Stimulated activated CD4-positive, alpha-beta T cell treated with anti-CD3 and anti-CD28 coated beads, Interleukin-1b, Interleukin-23, amount 100 ng/mL, for 1 hour (primary cell): ENCODE measurements around the gene DCAF8L1.
"Not testable (repeated sequence)": the region's sequence is repeated elsewhere in the genome, so short reads cannot be mapped to it uniquely, and the experiment has no call there.

Source experiments
- DNase-seq, 2 donors: peaks; one replicate each; pipeline ENCODE4 v3.0.0-alpha.2; 2020; ENCODE audit warnings: low read depth in 2 of 2

Gene DCAF8L1

DNA sequence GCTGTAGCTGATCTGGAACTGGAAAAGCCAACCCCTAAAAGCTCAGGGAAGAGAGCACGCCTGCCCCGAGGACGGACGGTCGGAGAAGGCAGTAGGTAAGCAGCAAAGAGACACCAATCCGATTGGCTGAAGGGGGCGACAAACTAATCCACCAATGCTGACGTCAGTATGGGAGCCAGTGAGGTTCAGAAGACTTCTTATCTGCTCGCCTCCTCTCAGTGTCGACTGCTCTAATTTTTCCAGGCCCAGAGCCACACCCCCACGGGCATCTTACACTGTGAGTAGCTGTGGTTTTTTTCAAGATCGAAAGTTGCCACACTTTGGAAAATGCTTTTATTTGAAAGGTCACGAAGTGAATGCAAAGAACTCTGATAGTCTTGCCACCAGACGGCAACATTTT is at the start of gene DCAF8L1:
Gene DCAF8L1, minus strand, starts transcription at position 101 of the 400 bp plus-strand sequence. CDS start 115 bp downstream, outside the sequence.
- no peak for DNase-seq

DNA sequence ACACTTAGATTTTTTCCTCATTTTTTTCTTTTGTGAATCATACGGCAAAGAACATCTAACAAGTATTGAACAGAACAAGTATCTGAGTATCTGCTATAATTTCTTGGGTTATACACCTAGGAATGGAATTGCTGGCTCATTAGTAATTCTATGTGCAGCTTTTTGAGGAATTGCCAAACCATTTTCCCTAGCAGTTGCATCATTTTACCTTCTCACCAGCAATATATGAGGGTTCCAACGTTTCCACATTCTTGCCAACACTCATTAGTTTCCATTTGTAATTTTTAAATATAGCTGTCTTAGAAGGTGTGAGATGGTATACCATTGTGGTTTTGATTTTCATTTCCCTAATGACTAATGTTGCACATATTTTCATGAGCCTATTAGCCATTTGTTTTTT is 41.1 kb upstream of the DCAF8L1 start:
- no peak for DNase-seq

DNA sequence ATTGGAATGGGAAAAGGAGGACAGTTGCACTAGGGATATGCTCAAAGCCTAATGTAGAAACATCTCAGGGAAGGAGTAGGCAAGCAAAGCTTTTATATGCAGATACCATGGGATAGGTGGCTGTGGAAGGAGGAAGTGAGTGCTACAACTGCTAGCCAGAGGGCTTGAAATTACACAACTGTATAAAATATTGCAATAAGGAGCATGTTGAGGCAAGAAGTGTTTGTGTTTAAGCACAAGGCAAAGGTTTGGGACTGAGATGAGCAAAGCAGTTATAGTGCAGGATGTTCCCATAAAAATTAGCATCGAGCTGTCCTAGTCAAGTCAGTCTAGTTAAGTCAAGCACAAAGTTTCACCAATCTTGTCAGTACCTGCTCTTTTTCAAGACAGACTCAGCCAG is 35.6 kb upstream of the DCAF8L1 start:
- DNase-seq: no peak

DNA sequence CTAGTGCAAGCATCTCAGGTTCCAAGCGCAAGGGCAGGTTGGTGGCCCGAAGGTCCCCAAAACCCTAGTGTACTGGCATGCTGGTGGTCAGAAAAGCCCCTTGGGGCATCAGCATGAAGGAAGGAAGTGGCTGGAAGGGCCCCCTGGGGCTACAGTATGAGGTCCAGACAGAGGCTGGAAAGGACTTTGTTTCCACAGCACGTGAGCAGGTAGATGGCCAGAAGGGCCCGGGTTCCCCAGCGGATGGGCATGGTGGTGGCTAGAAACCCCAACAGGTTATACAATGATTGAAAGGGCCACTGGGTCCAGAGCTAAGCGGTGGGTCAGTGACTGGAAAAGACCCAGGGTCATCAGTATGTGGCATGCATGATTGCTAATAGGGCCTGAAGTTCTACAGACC is 34.7 kb upstream of the DCAF8L1 start:
- DNase-seq: no peak

- no peak for DNase-seq
These were observed 29.6 kb upstream of the DCAF8L1 start for GRCh38 chrX:28010875-28011274.

DNA sequence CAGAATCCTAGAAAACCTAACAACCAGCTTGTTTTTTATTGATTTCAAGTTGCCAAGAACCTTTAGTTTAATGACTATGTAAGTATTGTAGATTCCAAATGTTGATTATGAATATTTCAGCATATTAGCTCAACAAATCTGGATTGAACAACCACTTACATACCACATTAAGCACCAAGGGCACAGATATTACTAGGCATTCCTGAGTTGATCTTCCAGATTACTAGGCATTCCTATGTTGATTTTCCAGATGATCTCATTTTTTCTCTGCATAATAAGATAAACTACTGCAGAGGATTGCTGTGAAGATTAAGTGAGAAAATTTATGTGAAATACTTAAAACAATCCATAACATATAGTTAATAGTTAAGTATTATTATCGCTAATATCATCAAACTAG is 17.4 kb upstream of the DCAF8L1 start:
- no peak for DNase-seq

DNA sequence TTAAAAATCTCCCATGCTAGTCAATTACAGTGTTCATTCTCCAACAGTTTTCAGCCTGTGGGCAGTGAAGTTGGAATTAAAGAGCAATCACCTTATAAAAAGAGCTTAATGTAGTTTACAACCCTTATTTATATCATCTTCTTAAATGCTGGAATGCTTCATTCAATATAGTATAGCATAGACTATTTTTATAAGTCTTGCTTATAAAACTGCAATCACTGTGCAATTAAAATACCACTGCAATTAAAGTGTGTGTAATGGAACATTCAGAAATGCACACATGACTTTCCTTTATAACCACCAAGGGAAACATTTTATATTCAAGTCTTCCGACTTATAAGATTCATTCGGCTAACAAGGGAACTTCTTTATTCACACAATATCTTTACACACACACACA is 16.4 kb upstream of the DCAF8L1 start:
- no peak for DNase-seq

- DNase-seq: no peak
These were observed 14.9 kb upstream of the DCAF8L1 start for GRCh38 chrX:27996132-27996531.

DNA sequence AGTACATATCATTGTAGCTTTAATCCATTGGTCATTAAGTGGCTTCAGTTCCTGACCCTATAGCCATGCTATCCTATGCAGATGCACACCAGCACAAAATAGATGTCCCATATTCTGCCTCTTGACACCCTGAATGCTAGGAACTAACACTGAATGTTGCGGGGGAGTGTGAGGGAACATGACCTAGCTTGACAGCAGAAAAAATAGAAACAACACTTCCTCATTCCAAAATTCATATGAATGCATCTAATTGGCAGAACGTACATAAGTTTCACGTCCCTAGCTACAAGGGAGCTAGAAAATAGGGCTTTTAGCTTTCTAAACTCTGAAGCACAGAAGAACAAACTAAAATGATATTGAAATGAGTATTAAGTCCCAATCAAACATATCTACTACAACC is 14.4 kb upstream of the DCAF8L1 start:
- no peak for DNase-seq

- DNase-seq: no peak
These were observed 6.8 kb upstream of the DCAF8L1 start for GRCh38 chrX:27987862-27988646.

DNA sequence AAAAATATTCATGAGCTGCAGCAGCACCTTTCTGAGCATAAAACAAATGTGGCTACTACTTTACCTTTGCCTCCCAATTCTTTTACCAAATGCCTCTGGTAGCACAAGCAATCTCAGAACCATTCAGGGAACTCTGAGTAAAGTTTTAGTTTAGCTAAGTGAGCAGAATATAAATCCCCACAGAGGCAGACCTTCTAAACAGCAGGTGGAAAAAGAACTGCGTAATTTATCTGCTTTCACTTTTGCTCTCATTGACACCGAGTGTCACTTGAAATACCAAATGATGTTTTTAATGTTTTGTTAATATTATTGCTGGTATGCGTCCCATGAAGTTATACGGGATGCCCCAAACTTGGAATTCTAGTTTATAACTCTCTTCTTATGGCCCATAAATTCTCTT is 4.3 kb downstream of the DCAF8L1 start:
- DNase-seq: not testable (repeated sequence)

GRCh38 chrX:27976284-27976683 is 5.0 kb downstream of the DCAF8L1 start:
- DNase-seq: no peak

GRCh38 chrX:27968878-27969277 is 12.4 kb downstream of the DCAF8L1 start:
- no peak for DNase-seq

GRCh38 chrX:27968352-27968751 is 12.9 kb downstream of the DCAF8L1 start:
- DNase-seq: no peak

DNA sequence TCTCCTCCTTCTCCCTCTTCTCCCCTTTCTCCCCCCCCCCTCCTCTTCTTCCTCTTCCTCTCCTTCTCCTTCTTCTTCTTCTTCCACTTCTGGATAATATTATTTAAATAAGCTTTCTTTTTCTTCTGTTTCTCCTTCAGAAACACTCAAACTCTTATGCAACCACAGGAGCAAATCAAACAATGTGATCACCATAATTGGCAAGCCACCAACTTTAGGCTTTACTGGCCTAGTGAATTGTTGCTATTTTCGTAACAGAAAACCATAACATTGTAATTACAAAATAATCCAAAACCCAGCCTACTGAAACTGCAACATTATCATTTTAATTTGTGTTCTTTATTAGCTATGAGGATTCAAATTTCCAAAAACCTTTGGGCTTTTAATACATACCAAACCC is 14.3 kb downstream of the DCAF8L1 start:
- no peak for DNase-seq

DNA sequence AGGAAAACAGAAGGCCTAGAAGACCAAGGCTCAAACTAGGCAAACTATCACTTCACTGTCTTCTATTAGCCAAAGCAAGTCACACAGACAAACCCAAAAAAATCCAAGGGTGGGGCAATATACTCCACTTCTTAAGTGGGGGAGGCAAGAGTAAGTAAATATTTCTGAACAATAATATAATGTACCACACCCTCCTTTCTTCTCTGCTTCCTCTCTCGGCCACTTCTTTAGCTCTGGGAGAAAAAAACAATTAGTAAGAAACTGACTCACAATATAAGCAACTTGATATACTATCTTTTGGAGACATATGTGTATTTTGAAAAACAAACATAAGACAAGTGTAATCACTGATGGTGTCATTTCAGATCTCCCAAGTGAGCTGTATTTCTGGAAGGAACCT is 14.8 kb downstream of the DCAF8L1 start:
- DNase-seq: no peak

- DNase-seq: not testable (repeated sequence)
These were observed 15.9 kb downstream of the DCAF8L1 start for GRCh38 chrX:27965348-27965747.

- no peak for DNase-seq
These were observed 16.8 kb downstream of the DCAF8L1 start for GRCh38 chrX:27964432-27964831.

DNA sequence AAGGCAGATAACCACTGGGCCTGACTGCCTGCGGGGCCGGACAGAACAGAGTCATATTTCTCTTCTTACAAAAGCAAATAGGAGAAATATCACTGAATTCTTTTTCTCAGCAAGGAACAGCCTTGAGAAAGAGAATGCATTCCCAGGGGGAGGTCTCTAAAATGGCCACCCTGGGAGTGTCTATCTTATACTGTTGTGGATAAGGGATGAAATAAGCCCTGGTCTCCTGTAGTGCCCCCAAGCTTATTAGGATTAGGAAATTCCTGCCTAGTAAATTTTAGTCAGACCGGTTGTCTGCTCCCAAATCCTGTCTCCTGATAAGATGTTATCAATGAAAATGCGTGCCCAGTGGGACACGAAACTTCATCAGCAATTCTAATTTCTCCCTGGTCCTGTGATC is 20.8 kb downstream of the DCAF8L1 start:
- DNase-seq: not testable (repeated sequence)

GRCh38 chrX:27953171-27953570 is 28.1 kb downstream of the DCAF8L1 start:
- DNase-seq: no peak

DNA sequence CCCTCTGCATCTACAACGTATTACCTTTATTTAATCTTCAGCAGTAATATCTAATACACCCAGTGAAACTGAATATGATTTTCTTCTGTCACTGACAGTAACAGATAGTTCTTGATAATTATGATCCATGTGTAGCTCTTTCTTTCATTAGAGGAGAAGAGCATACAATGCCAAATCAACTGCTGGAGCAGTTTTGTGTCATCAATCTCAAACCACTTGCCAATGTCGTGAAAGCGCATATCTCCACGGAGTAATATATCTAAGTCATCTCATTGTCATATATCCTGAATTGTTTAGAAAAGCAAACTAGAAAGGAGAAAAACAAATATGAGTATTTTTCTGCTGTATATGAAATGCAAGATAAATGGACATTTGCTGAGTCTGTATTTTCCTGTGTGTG is 47.9 kb downstream of the DCAF8L1 start:
- DNase-seq: no peak
